ENCODE measurements around the gene DDX60.
"Not testable (repeated sequence)": the region's sequence is repeated elsewhere in the genome, so short reads cannot be mapped to it uniquely, and the experiment has no call there.

DDX60 gene

DNA sequence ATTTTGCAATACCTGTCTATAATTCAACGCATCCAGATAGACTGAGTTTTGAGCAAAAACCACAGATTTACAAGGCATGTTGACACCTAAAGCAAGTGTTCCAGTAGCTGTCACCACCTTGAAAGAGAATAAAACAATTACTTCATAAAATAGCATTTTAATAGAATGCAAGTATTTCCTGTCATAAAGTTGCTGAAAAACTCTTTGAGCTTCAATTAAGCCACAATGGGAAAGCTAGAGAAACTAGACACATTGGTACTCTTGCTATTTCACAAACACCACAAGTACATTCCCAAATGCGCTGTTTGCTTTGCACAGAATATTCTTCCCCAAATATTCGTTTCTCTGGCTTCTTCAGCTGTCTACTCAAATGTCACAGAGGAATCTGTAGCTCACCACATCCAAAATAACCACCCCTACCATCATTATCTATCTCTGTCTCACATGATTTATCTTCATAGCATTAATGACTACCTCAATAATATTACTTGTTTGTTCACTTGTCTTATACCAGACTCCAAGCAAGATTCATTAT is 70.3 kb downstream of the DDX60 start:
- DNase-seq (ENCODE audit: low read depth) = no peak
- TF ChIP-seq, protein P1, sequence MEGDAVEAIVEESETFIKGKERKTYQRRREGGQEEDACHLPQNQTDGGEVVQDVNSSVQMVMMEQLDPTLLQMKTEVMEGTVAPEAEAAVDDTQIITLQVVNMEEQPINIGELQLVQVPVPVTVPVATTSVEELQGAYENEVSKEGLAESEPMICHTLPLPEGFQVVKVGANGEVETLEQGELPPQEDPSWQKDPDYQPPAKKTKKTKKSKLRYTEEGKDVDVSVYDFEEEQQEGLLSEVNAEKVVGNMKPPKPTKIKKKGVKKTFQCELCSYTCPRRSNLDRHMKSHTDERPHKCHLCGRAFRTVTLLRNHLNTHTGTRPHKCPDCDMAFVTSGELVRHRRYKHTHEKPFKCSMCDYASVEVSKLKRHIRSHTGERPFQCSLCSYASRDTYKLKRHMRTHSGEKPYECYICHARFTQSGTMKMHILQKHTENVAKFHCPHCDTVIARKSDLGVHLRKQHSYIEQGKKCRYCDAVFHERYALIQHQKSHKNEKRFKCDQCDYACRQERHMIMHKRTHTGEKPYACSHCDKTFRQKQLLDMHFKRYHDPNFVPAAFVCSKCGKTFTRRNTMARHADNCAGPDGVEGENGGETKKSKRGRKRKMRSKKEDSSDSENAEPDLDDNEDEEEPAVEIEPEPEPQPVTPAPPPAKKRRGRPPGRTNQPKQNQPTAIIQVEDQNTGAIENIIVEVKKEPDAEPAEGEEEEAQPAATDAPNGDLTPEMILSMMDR (IDR thresholded peaks at IDR 0.05; ENCODE audit: control insufficient read depth, extremely low read depth, insufficient read depth) = no peak
- no peak overlapping the region for H3K4me3 ChIP-seq (ENCODE audit: low read depth, low read length)

DNA sequence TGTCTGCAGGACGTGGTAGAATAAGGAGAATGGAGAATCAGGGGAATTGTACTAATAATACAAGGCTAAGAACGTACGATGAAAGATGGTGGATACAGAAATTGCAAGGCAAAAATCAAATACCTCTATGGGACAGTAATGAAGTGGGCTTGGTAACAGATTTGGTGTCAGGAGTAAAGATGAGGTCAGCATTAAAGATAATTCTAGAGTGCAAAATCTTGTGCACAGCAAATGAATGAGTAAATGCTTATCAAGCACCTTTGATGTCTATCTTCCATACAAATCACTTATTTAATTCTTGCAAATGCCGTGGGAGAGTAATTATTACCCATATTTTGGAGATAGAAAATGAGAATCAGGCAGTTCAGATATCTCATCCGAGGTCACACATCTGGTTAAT is 70.9 kb downstream of the DDX60 start:
- no peak for DNase-seq (ENCODE audit: low read depth)
- TF ChIP-seq, protein P1 (IDR thresholded peaks at IDR 0.05; ENCODE audit: control insufficient read depth, extremely low read depth, insufficient read depth) = no peak
- H3K4me3 ChIP-seq (ENCODE audit: low read depth, low read length) = no peak overlapping the region

DNA sequence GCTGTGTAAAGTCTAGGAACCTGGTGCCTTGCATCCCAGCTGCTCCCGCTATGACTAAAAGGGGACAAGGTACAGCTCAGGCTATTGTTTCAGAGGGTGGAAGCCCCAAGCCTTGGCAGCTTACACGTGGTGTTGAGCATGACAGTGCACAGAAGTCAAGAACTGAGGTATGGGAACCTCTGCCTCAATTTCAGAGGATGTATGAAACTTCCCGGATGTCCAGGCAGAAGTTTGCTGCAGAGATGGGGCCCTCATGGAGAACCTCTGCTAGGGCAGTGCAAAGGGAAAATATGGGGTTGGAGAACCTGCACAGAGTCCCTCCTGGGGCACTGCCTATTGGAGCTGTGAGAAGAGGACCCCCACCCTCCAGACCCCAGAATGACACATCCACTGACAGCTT is 76.6 kb downstream of the DDX60 start:
- TF ChIP-seq, protein P1 (IDR thresholded peaks at IDR 0.05; ENCODE audit: control insufficient read depth, extremely low read depth, insufficient read depth) = no peak
- H3K4me3 ChIP-seq (ENCODE audit: low read depth, low read length) = no peak overlapping the region
- DNase-seq (ENCODE audit: low read depth) = no peak

DNA sequence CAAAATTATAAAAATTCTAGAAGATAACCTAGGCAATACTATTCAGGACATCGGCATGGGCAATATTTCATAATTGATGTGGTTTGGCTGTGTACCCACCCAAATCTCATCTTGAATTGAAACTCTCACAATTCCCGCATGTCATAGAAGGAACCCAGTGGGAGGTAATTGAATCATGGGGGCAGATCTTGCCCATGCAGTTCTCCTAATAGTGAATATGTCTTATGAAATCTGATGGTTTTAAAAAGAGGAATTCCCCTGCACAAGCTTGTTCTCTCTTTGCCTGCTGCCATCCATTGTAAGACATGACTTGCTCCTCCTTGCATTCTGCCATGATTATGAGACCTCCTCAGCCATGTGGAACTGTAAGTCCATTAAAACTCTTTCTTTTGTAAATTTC is 77.7 kb downstream of the DDX60 start:
- TF ChIP-seq, protein P1 (IDR thresholded peaks at IDR 0.05; ENCODE audit: control insufficient read depth, extremely low read depth, insufficient read depth) = no peak
- no peak overlapping the region for H3K4me3 ChIP-seq (ENCODE audit: low read depth, low read length)

DNA sequence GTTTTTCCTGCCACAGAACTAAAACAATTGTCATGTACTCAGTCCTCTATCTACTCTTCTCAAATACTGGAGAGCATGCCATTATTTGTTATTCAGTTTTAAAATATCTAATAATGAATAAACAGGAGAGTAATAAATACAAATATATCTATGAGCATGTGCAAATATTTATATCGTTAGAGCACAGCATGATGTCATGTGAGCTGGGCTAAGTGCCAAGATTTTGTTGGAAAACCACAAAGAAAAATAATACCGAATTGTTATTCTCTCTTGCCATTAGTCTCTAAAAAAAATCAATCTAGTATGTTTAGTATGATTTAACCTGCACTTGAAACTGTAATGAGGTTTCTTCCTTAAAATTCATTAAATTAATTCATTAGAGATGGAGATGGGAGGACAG is 97.3 kb downstream of the DDX60 start:
- no peak overlapping the region for H3K4me3 ChIP-seq (ENCODE audit: low read depth, low read length)
- DNase-seq (ENCODE audit: low read depth) = peak; percentile 64
- TF ChIP-seq, protein P1 (IDR thresholded peaks at IDR 0.05; ENCODE audit: control insufficient read depth, extremely low read depth, insufficient read depth) = no peak

More for the DNA sequence above, 77.7 kb downstream of the DDX60 start:
- DNase-seq (ENCODE audit: low read depth) = no peak

DNA sequence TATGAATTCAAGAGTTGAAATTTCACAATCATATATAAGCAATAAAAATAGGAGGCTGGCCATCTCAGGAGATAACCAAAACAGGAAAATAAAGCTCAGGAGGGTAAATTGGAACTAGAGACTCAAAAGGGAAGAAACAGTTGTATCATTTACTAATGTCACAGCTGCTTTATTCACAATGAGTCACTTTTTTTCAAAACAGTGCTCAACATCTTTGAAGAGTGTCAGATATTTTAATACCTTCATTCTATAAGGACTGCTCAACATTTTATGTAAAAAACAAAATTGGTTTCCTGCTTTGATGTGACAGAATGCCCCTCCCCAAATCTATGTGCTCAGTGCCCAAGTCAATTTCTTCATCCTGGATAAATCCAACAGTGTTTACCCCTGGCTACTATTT is 97.7 kb downstream of the DDX60 start:
- TF ChIP-seq, protein P1 (IDR thresholded peaks at IDR 0.05; ENCODE audit: control insufficient read depth, extremely low read depth, insufficient read depth) = no peak
- DNase-seq (ENCODE audit: low read depth) = no peak
- no peak overlapping the region for H3K4me3 ChIP-seq (ENCODE audit: low read depth, low read length)

DNA sequence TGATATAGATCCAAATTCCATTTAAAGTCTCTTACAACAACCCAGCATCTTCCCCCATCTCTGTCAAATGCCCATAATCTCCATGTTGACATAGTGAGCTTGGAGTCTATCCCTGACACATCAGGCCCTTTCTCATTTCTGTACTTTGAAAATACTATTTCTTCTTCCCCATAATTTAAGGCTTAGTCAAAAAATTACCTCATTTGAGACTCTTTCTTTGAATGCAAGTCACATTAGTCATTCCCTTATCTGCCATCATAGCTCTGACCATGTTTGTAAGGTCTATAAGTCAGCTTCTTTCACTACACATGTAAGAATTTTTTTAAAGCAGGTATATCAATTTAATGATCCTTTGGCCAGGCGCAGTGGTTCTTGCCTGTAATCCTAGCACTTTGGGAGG is 99.9 kb downstream of the DDX60 start:
- H3K4me3 ChIP-seq (ENCODE audit: low read depth, low read length) = no peak overlapping the region
- DNase-seq (ENCODE audit: low read depth) = no peak
- TF ChIP-seq, protein P1 (IDR thresholded peaks at IDR 0.05; ENCODE audit: control insufficient read depth, extremely low read depth, insufficient read depth) = no peak

DNA sequence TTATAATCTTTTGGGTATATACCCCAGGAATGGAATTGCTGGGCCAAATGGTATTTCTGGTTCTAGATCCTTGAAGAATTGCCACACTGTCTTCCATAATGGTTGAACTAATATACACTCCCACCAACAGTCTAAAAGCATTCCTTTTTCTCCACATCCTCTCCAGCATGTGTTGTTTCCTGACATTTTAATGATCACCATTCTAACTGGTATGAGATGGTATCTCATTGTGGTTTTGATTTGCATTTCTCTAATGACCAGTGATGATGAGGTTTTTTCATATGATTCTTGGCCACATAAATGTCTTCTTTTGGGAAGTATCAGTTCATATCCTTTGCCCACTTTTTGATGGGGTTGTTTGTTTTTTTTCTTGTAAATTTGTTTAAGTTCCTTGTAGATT is 105.0 kb downstream of the DDX60 start:
- H3K4me3 ChIP-seq (ENCODE audit: low read depth, low read length); DNase-seq (ENCODE audit: low read depth): not testable (repeated sequence)
